NCI-H82 (cell line): Measurements from ENCODE around the gene TBCEL.

Source experiments
- DNase-seq: peaks from one replicate; lab custom pipeline; 2025; lab: John Stamatoyannopoulos, UW

Gene TBCEL

DNA sequence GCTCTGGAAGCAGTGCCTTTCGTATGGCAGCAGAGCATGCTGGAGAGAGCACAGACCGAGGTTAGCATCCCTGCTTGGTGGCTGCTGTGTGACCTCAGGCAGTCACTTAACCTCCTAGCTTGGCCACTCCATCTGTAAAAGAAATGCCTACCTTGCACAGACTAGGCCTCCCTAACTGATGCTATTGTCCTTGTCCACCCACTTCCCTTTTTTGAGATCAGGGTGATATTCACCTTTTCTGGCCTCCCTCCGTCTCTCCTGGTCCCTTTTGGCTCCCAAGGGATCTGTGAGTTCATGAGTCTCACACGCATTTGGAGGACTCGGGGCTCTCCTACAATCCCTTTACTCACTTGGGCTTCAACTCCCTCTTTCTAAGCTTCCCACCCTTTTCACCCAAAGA lies 114.4 kb downstream of the TBCEL start:
- DNase-seq = no peak

GRCh38 chr11:121140369-121140768 lies 116.5 kb downstream of the TBCEL start:
- no peak for DNase-seq
